Left lobe of liver (tissue), 2 donors: ENCODE measurements around the gene LHX4. TPM values are rescaled to one million over a fixed set of nuclear protein-coding genes. Genes with fewer than 3 reads are reported as not detected.

Source experiments
- ATAC-seq: fragments of 200-7000 bp; cut with Tn5 transposase; one replicate; pipeline ENCODE4 v1.9.1; 2020; ENCODE audit warnings: mild to moderate bottlenecking, moderate library complexity
- DNase-seq: peaks from one replicate; pipeline ENCODE4 v3.0.0-alpha.2; 2020; ENCODE audit warnings: low spot score
- total RNA-seq: library from RNA; stranded (reverse); gene quantifications from one replicate; pipeline ENCODE4 v1.2.1, GENCODE V29; 2021
- donor health status: DM: no; HTN: no; CAD: no; lungs with moderate emphysema.
- donor health status: DM: no; HTN: yes; CAD: no.

The LHX4 gene
- total RNA-seq, 1 donor from 2014 or later, result 0.10 TPM

DNA sequence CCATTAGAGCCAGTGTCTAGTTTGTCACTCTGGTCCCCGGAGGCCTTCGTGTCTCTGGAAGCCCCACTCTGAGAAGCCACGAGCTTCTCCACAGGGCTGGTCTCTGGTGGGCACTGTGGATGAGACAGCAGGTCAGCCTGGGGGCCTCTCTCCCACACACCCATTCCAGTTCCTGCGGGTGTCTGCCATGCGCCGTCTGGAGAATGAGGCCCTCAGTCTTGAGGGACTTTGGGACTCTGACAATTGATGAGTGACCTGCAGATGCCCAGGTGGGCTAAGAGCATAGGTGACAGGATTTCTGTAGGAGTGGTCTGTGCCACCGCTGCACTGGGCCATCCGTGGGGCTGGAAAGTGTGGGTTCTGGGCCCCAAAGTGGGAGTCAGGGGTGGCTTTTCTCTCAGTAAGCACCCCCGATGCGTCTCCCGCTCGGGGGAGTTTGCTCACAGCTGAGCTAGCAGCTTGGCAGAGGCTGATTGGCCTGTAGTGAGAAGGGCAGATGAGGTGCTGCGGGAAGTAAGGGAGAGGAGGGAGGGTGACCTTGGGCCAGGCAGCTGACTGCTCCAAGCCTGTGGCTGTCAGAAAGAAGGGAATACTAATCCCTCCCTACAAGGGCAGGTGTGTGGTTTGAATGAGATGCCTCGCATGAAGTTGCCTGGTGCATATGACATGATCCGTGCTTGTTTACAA is 26.4 kb downstream of the LHX4 start:
- DNase-seq (no peak), ATAC-seq (no peak)

DNA sequence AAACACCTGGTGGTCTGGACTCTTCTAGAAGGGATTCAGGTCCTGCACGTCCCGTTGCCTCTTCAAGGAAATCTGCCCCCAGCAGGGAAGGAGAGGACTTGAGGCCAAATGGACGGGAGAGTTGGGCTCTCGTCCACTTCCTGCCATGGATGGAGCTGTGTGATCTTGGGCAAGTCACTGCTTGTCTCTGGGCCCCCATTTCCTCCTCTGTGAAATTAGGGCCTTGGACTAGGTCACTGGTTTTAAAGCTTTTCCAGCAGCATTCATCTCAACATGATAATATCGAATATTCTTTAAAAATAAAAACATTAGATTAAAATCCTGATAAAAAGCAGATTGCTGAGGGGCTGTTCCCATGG is 26.9 kb downstream of the LHX4 start:
- DNase-seq, result no peak
- ATAC-seq, result no peak

DNA sequence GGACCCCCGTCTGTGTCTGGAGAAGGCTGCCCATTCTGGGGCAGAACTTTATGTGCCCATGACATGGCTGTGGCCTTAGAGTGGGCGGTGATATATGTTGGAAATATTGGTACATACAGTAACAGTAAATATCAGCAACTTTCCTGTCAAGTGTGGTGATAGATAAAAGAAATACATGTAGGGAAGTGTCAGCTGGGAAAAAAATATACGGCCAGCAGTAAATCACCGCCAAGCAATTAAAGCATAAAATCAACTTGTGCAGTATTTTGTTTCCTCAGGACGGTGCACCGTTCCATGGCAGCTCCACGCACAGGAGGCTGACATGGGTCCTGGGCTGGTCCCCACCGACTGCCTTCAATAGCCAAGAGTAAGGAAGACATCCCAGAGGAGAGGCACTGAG is 27.4 kb downstream of the LHX4 start:
- no peak for ATAC-seq
- no peak for DNase-seq

DNA sequence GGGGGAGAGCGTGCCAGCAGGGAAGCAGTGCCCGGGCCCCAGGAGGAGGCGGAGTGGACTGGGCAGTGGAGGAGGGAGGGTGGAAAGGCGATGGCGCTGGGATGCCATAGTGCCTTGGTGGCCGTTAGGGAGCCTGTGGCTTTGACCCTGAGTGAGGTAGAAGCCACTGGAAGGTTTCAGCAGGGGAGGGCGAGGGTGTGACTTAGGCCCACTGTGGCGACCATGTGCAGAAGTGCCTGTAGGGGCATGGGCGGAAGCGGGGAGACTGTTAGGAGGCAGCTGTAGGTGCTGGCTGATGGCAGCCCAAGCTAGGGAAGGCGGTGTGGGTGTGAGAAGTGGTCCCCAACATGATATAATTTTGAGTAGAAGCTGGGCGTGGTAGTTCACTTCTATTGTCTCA is 28.2 kb downstream of the LHX4 start:
- DNase-seq (no peak), ATAC-seq (no peak)

DNA sequence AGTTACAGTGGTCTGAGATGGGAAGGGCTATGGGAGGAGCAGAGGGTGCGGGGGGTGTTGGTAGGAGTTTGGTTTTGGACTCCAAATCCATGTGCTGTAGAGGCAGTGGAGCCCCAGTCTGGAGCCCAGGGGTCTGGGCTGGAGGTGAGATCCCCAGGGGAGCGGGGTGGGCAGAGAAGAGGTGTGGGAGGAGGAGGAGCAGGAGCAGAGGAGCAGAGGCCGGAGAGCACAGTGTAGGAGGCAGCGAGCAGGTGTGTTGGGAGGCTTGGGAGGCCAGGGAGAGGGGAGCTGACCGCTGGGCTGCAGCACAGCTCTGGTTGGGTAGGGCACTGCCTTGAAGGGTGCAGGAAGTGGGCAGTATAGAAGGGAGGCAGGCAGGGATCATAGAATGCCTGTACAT is 28.9 kb downstream of the LHX4 start:
- ATAC-seq (no peak), DNase-seq (no peak)

DNA sequence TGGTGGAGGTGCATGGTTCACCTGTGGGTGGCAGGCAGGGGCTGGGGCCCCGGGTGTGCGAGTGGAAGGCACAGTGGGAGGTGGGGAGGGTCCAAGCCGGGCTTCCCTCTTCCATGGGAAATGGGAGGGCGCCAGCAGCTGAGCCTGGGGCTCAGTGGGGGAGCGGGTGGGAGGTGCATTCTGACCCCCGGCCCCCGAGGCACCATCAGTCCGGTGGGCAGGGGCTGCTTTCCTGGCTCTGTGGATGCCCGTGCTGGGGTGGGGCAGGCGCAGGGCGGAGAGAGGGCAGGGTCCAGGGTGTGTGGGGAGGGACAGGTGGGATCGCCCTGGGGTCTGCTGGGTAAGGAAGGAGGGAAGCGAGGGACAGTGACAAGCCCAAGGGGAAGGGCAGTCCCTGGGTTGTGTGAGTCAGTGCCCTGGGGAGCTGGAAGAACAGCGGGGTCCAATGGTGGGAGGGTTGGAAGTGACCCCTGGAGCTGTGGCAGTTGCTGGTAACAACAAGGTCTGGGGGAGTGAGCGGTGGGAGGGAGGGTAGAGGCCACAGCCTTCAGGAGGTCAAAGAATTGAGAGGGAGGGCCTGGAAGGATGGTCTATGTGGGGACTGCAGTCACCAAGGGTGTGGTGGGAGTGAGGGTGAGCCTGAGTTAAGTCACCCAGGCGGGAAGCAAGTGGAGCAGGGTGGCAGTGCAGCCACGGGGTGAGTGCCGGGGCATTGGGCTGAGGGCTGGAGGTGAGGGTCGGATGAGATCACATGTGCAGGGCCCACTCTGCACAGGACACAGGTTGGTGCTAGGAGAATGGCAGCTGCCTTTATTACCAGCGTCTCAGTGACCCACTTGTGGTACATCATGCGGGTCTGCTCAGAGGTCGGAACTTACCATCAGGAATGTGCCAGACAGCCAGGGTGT is 29.6 kb downstream of the LHX4 start:
- DNase-seq, result no peak
- no peak for ATAC-seq

DNA sequence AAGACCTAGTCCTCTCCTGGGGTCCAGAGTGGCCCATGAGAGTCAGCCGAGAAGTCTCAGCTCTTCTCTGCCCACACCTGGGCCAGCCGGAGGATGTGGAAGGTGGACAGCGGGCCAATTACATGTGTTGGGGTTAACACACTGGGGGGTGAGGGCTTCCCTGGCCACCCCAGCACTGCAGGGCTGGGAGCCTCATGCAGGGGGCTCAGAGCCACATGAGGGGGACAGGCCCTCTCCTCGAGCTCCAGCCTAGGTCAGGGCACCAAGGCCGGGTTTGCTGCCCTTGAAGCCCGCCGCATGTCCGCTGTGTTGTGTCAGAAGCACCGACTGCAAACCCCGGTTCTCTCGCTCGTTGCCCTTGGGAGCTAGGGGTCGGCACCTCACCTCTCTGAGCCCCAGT is 30.5 kb downstream of the LHX4 start:
- DNase-seq, result no peak

DNA sequence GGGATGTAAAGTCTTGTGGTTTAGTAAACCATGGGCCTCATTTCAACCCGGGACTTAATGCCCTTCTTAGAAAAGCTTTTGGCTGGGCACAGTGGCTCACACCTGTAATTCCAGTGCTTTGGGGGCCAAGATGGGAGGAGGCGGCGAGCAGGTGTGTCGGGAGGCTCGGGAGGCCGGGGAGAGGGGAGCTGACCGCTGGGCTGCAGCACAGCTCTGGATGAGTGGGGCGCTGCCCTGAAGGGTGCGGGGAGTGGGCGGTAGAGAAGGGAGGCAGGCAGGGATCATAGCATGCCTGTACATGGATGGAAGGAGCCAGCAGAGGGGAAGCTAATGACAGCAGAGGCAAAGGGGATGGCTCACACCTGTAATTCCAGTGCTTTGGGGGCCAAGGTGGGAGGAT is 31.0 kb downstream of the LHX4 start:
- DNase-seq (no peak), ATAC-seq (no peak)

More for the DNA sequence above, 30.5 kb downstream of the LHX4 start:
- ATAC-seq, result no peak

DNA sequence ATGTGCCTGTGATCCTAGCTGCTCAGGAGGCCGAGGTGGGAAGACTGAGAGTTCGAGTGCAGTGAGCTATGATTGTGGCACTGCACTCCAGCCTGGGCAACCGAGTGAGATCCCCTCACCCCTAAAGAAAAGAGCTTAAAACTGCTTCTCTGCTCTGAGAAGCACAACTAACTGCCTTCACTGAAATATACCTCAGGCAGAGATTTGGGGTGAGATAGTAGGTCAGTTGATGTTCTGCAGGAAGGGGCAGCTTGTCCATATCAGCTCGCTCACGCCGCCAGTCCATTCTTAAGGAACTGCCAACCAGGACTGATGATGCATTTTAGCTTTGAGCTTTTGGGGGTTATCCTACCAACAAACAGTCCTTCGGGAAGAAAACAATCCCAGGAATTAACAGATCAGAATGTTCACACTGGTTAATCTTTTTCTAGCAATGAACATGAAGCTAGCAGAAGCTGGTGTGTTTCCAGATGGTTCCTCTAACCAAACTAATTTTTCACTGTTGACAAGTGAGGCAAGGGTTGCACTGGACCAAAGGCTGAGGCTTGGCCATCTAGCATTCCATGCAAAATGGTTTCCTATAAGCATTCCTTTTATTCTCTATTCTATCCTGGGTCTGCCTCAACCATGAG is 31.6 kb downstream of the LHX4 start:
- ATAC-seq, result no peak
- DNase-seq, result no peak

DNA sequence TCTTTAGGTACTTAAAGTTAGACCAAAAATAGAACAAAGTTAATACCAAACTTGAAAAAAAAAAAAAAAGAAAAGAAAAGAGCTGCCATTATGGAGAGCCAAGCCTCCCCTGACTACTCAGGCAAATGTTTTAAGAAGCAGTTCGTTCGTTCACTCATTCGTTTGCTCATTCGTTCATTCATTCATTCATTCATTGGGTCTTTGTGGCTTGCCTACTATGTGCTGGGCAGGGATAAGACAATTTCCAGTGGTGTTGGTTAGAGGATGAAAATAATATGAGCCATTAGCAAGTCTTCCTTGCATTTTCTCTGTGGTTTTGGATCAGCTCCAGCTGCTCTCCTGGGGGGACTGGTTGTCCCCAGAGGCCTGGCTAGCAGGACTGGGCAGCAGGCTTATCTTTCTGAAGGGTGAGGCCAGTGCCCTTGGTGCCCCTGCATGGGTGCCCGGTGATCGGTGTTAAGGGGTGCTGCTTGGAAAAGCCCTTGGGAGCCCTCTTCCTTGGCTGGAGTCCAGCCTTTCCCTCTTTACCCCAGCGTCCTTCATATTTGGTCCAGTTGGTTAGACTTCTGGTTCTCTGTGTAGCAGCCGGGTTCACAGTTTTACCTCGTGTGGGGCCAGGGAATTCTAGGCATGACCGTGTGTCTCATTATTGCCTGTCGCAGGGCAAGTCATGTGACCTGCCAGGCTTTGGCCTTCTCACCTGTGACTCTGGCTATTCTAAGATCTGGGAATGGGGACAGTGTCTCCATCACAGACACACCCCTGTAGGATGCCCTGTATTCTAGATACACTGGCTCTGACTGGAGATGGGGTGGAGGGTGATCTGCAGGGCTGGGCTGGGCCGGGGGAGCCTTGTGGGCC is 32.8 kb downstream of the LHX4 start:
- ATAC-seq, result no peak
- DNase-seq, result no peak

DNA sequence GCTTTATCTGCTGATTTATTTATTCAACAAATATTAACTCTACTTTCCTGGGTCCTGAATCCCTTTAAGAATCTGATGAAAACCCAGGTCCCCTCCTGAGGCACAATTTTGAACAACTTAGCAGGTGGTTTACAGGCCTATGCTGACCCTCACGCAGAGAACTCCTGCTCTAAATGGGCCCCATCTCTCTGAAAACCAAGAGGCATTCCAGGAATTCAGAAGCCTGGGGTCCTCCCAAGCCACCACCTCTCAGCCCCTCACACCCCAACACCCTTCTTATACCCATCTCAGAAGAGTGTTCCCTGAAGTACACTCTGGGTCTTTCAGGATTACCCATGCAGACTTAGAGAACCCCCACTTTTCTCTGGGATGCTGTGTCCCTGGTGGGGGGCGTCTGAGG is 34.5 kb downstream of the LHX4 start:
- no peak for ATAC-seq
- no peak for DNase-seq

DNA sequence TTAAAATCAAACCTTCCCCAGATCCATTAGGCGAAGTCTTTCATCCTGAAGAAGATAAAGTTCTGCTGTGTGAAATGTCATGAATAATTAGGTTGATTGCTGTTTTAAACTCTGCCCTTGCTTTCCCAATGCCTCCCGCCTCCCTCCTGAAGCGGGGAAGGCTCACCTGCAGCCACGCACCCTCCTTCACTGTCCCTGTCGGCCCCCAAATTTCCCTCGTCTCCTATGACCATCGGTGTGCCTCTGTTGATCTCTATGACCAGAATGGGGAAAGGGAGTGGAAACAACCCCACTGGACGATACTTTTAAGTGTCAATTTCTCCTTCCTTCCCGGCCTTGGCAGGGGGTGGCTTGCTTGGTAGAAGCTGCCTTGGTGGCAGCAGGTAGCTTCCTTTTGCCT is 35.1 kb downstream of the LHX4 start:
- DNase-seq, result no peak
- ATAC-seq, result no peak

DNA sequence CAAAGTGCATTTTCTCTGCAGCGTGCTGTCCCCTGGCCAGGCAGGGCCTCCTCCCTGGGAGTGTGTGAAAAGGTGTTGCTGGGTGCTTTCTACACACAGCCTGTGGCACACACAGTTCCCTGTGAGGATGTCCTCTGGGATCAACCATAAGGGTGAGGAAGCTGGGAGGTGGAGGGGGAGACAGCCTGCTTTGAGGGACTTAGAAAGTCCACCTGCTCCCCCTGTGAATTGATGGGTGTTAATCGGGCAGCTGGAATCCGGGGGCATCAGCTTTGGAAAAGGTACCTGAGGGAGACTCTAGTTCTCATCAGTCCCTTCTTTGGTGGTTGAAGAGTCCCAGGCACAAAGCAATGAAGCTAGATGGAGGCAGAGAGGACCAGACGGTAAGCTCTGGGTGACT is 35.8 kb downstream of the LHX4 start:
- DNase-seq (no peak), ATAC-seq (no peak)

DNA sequence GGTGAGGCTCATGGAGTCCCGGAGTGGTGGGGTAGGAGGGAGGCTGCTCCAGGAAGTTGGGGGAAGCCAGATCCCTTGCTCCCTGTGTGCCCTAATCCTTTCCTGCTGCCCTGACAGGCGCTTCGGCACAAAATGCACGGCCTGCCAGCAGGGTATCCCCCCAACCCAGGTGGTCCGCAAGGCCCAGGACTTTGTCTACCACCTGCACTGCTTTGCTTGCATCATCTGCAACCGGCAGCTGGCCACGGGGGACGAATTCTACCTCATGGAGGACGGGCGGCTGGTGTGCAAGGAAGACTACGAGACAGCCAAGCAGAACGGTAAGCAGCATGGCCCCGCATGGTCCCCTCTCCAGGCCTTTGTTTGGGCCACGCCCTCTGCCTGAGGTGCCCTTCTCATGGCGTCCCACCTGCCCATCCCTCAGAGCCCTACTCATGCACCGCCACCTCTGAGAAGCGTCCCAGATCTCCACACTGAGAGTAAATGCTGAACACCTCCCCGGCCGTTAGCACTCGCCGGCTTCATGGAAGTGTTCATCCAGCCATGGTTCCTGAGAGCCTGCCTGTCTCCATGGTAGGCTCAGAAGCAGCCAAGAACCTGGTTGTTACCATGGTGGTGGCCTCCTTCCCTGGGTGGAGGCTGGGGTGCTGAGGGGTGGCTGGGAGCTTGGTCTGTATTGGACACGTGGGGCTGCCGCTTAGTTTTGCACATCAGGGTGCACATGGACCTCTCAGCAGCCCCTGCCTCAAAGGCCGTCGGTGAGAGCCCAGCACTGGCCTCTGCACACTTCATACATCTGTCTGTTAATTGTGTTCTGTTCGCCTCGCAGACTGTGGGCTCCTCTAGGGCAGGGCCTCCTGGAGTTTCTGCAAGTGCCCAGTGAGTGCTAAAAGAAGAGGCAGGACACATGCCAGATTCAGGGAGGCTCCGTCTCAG is 36.5 kb downstream of the LHX4 start:
- no peak for DNase-seq
- ATAC-seq, result no peak

DNA sequence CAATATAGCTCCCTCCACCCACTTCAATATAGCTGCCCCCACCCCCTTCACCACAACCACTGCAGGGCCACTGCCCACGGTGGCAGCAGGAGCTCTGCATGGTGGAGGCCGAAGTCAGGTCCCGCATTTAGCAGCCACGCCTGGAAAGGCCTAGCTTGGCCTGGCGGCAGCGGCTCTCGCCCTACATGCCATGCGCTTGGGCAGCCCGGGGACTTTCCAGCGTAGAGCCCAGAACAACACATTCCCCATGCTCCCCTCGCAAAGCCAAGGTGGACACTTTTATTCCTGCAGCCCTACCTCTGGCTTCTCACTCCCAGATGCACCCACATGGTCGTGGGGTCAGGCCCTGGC is 37.1 kb downstream of the LHX4 start:
- ATAC-seq, result no peak
- DNase-seq, result no peak

DNA sequence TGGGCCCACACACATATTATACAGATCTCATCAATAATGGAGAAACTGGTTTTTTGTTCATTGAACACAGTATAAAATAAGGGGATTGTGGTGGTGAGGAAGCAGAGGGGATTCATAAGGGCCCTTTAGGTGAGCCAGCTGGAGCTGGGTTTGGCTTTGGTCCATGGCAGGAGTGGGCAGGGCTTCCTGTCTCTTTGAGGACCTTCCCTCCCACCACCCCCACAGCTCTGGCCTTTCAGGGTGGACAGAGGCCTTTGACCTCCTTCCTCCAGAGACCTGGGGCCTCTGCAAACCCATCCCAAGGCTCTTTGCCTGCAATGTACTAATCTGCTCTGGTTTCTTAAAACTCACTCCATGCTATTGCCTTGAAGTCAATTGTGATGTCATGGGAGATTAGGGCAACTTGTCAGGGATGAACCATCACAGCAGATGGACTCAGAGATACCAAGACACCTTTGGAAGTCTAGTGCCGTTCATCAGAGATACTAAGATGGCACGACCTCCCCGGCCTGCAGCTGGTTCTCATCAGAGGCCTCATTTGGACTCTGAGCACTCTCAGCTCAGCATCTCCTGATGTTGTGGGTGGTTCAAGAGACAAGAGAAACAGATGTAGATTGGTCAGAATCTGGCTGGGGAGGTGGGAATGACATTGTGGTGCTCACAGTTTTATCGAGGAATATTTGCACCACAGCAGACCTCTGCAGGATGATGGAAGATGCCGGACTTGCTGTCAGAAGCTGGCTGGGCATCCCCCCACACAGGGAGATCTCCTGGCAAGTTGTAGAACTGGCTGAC is 37.9 kb downstream of the LHX4 start:
- ATAC-seq, result no peak
- DNase-seq, result no peak

DNA sequence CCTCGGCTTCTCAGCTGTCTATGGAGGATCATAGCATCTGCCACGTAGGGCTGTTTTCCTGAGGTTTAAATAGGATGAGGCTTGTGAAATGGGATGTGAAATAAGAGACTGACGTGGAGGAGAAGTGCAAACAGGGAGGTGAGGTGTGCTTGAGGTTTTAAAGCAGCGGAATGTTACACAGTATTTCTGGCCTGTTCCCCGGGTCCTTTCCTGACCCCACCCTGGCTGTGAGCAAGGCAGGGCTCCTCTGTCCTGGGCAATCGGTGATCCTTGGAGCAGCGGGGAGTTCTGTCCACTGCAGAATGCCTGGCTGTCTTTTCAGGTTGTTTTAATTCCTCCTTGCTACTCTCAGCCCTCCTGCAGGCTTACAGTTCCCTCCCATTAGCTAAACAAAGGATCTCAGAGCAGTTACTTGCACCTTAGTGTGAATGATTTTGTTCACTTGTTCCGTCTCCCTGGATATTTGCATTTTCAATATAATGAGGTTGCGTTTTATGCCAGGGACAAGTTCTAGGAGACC is 38.6 kb downstream of the LHX4 start:
- ATAC-seq, result no peak
- DNase-seq, result no peak

DNA sequence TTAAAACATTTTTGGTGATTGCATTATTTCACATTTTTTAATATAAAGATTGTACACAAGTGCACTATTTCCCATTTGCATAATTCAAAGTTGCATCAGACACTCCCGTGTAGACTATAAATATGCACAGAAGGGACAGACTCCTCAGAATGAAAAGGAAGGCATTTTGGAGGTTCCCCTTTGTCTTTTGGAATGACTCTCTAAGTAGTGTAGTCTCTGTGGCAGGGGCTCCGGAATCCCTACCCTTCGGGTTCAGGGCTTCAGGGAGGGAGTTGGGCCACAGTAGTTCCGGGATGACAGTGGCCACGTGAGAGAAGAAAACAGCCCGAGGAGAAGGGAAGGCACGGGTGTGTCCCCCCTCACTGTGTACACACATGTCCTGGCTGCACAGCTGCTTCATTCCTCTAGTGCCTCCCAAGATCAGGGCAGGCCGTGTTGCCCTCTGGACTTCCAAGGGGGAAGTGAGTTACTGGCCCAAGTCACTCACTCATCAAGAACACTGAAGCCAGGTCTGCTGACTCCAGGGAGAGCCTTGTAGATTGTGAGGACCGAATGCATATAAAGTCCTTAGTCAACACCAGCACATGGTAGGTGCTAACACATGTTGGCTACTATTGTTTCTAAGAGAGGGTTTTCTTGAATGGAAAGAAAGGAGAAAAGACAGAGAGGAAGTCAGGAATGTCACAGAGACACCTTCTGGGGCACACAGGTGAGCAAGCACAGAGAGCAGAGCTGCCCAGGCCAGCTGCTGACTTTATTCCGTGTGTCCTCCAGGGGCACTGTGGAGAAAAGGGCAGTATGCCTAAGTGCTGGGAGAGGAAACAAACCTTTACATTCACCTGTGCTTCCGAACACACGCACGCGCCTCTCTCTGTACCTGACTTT is 39.8 kb downstream of the LHX4 start:
- ATAC-seq, result peak; percentile 47

More for the DNA sequence above, 39.8 kb downstream of the LHX4 start:
- DNase-seq, result no peak
